HepG2 (cell line): ENCODE measurements around the gene CAMTA1. TPM values are rescaled to one million over a fixed set of nuclear protein-coding genes. Genes with fewer than 3 reads are reported as not detected.

Source experiments
- ATAC-seq: fragments of 200-7000 bp; cut with Tn5 transposase; 3 replicates; pipeline ENCODE4 v1.9.1; 2020; ENCODE audit warnings: mild to moderate bottlenecking, moderate library complexity
- BruUV-seq: library from RNA; stranded (reverse); fragments of 400-500 nt; replicated peaks from 2 replicates; lab custom pipeline; 2021; lab: Mats Ljungman, UMichigan
- CTCF ChIA-PET: fragments of 300-600 bp; formaldehyde crosslinking; extraction: SDS; loops from one replicate; lab custom pipeline; 2021; ENCODE audit warnings: low total read pairs, inconsistent platforms, low intra/inter-chr PET ratio; lab: Yijun Ruan, JAX
- POLR2A ChIA-PET: fragments of 350-600 bp; sonication (Branson Sonifier 250); formaldehyde crosslinking; loops from one replicate; lab custom pipeline; 2020; ENCODE audit warnings: antibody characterized with exemption, inconsistent platforms; lab: Yijun Ruan, JAX
- DNase-seq: peaks from one replicate; pipeline ENCODE4 v3.0.0-alpha.2; 2015; ENCODE audit warnings: low spot score
- FAIRE-seq: peaks from 3 replicates; lab custom pipeline; 2011; peaks lifted over from hg19 to GRCh38; lab: Jason Lieb, UNC
- H2AFZ ChIP-seq: one replicate; pipeline ENCODE4 v1.6.1; 2011; ENCODE audit warnings: low read length, inconsistent platforms
- H3K27ac ChIP-seq: fragments of 300-600 bp; 3 replicates; pipeline ENCODE4 v1.8.0; 2011; ENCODE audit warnings: mixed run types, mild to moderate bottlenecking, mixed read lengths, low read length, inconsistent platforms; ENCODE audit not compliant: insufficient read depth; ENCODE audit errors: extremely low read length
- H3K27me3 ChIP-seq, 2 experiments: fragments of 200-600 bp in 1 of 2; 2 replicates in 1 of 2; 3 replicates in 1 of 2; pipeline versions ENCODE4 v1.6.0 to v1.8.0; 2011; ENCODE audit warnings: low read length in 2 of 2, mild to moderate bottlenecking in 2 of 2, moderate library complexity in 2 of 2, inconsistent platforms in 1 of 2; ENCODE audit not compliant: insufficient read depth in 2 of 2, control insufficient read depth in 1 of 2
- H3K36me3 ChIP-seq, 2 experiments: fragments of 200-600 bp in 1 of 2; replicated peaks in 1 of 2; 2 replicates in 1 of 2; 3 replicates in 1 of 2; pipeline versions ENCODE4 v1.5.1 to v1.8.0; 2011; ENCODE audit warnings: low read length in 2 of 2, inconsistent platforms in 1 of 2; ENCODE audit not compliant: insufficient read depth in 2 of 2, control insufficient read depth in 1 of 2
- H3K4me1 ChIP-seq: 2 replicates; pipeline ENCODE4 v1.5.1; 2012; ENCODE audit warnings: low read length, inconsistent platforms; ENCODE audit not compliant: insufficient read depth
- H3K4me2 ChIP-seq: 2 replicates; pipeline ENCODE4 v1.6.0; 2011; ENCODE audit warnings: low read depth, low read length, inconsistent platforms
- H3K4me3 ChIP-seq, 3 experiments: fragments of 200-600 bp in 1 of 3; sonication (generic), shearing (Covaris generic) in 1 of 3; replicated peaks in 1 of 3; 2 replicates each; pipeline ENCODE4 v1.5.1; 2011 to 2016; ENCODE audit warnings: low read length in 3 of 3, inconsistent platforms in 2 of 3, low read depth in 2 of 3, mild to moderate bottlenecking in 2 of 3, control low read depth in 1 of 3, mixed read lengths in 1 of 3; ENCODE audit not compliant: insufficient read depth in 1 of 3
- H3K79me2 ChIP-seq: one replicate; pipeline ENCODE4 v1.6.1; 2011; ENCODE audit warnings: low read length, inconsistent platforms; ENCODE audit not compliant: insufficient read depth
- H3K9ac ChIP-seq: 2 replicates; pipeline ENCODE4 v1.6.0; 2011; ENCODE audit warnings: mild to moderate bottlenecking, low read depth, low read length, inconsistent platforms; ENCODE audit not compliant: insufficient read depth
- H3K9me3 ChIP-seq: 2 replicates; pipeline ENCODE4 v1.5.1; 2012; ENCODE audit warnings: mild to moderate bottlenecking, low read length
- H4K20me1 ChIP-seq: 2 replicates; pipeline ENCODE4 v1.6.0; 2011; ENCODE audit warnings: inconsistent platforms, mild to moderate bottlenecking, low read length, moderate library complexity; ENCODE audit not compliant: insufficient read depth
- EHMT2 ChIP-seq: fragments of 200-600 bp; sonication (generic); IDR thresholded peaks from 2 replicates; pipeline ENCODE4 v1.7.0; 2017; ENCODE audit warnings: antibody characterized with exemption, low read depth, low read length, borderline replicate concordance
- ETV6 ChIP-seq: sonication (generic); formaldehyde crosslinking; conservative IDR thresholded peaks from 2 replicates; pipeline ENCODE4 v1.4.0; 2020; ENCODE audit warnings: missing genetic modification reagents
- MAZ ChIP-seq, 2 experiments: sonication (generic) in 1 of 2; formaldehyde crosslinking in 1 of 2; IDR thresholded peaks; 2 replicates each; pipeline versions ENCODE4 v1.5.0 to v1.6.1; 2012 to 2020; ENCODE audit warnings: low read depth in 2 of 2, mild to moderate bottlenecking in 2 of 2, borderline replicate concordance in 1 of 2, improper control_type of control experiment in 1 of 2, low read length in 1 of 2, missing genetic modification reagents in 1 of 2, moderate library complexity in 1 of 2
- NRL ChIP-seq: sonication (generic); formaldehyde crosslinking; IDR thresholded peaks from 2 replicates; pipeline ENCODE4 v1.5.0; 2020; ENCODE audit warnings: missing genetic modification reagents, mild to moderate bottlenecking, moderate library complexity, borderline replicate concordance
- PHF8 ChIP-seq: sonication (generic); formaldehyde crosslinking; IDR thresholded peaks from 2 replicates; pipeline ENCODE4 v1.5.0; 2020; ENCODE audit warnings: missing genetic modification reagents
- ZFX ChIP-seq: sonication (generic); formaldehyde crosslinking; IDR thresholded peaks from 2 replicates; pipeline ENCODE4 v1.4.0; 2020; ENCODE audit warnings: mild to moderate bottlenecking, low read depth, missing genetic modification reagents, moderate library complexity
- ZNF224 ChIP-seq: sonication (generic); formaldehyde crosslinking; IDR thresholded peaks from 2 replicates; pipeline ENCODE4 v1.5.0; 2020; ENCODE audit warnings: mild to moderate bottlenecking, missing genetic modification reagents
- ZNF263 ChIP-seq: sonication (generic); formaldehyde crosslinking; IDR thresholded peaks from 2 replicates; pipeline ENCODE4 v1.4.0; 2020; ENCODE audit warnings: missing genetic modification reagents
- ZNF296 ChIP-seq: sonication (generic); formaldehyde crosslinking; conservative IDR thresholded peaks from 2 replicates; pipeline ENCODE4 v1.5.0; 2020; ENCODE audit warnings: mild to moderate bottlenecking, missing genetic modification reagents
- ZNF317 ChIP-seq: sonication (generic); formaldehyde crosslinking; IDR thresholded peaks from 2 replicates; pipeline ENCODE4 v1.5.0; 2020; ENCODE audit warnings: mild to moderate bottlenecking, missing genetic modification reagents
- ZNF333 ChIP-seq: sonication (generic); formaldehyde crosslinking; IDR thresholded peaks from 2 replicates; pipeline ENCODE4 v1.4.0; 2020; ENCODE audit warnings: mild to moderate bottlenecking, missing genetic modification reagents, borderline replicate concordance
- ZNF337 ChIP-seq: sonication (generic); formaldehyde crosslinking; IDR thresholded peaks from 2 replicates; pipeline ENCODE4 v1.5.1; 2020; ENCODE audit warnings: missing genetic modification reagents, low read depth, mild to moderate bottlenecking, borderline replicate concordance
- ZNF430 ChIP-seq: sonication (generic); formaldehyde crosslinking; IDR thresholded peaks from 2 replicates; pipeline ENCODE4 v1.9.0; 2021; ENCODE audit warnings: mild to moderate bottlenecking, missing genetic modification reagents
- WGBS: methylation state at CpG from one replicate; pipeline ENCODE4 v1.1.6; 2017; ENCODE audit warnings: low lambda C conversion rate; 5-methylcytosine and 5-hydroxymethylcytosine counted together
- in situ Hi-C: cut with HindIII; loops from 2 replicates; pipeline ENCODE4 v1.10.0; 2017; ENCODE audit warnings: low pct_unique_long_range_greater_than_20kb; ENCODE audit not compliant: extremely low pct_ligation_motif_present
- intact Hi-C: fragments of 100-400 bp; cut with micrococcal nuclease; formaldehyde crosslinking; loops from one replicate; pipeline ENCODE4 v1.10.0; 2022; ENCODE audit not compliant: unreplicated experiment
- polyA plus RNA-seq, 8 experiments: library from polyadenylated mRNA; depleted of rRNA in 3 of 8; stranded (reverse) in 7 of 8; unstranded in 1 of 8; fragments of >200 nt; fragmentation: Illumina TruSeq in 4 of 8; extraction: Trizol in 4 of 8; gene quantifications; 2 replicates each; pipeline versions ENCODE4 v1.2.1 to v1.2.3, GENCODE V29; 2011 to 2016; ENCODE audit warnings: low read depth in 4 of 8, missing spikeins in 1 of 8, mixed read lengths in 1 of 8; ENCODE audit not compliant: insufficient read depth in 1 of 8
- total RNA-seq, 5 experiments: library from RNA; depleted of rRNA; stranded (reverse); fragments of >200 nt; fragmentation: Illumina TruSeq; extraction: Trizol; gene quantifications; 2 replicates each; pipeline ENCODE4 v1.2.3, GENCODE V29; 2016; ENCODE audit warnings: low read depth in 1 of 5
- TF ChIP-seq, protein P1 (sequence below): sonication (generic); formaldehyde crosslinking; IDR thresholded peaks from 2 replicates; pipeline ENCODE4 v1.5.0; 2020; ENCODE audit warnings: mild to moderate bottlenecking, missing genetic modification reagents
- TF ChIP-seq, protein P2 (sequence below): sonication (generic); formaldehyde crosslinking; IDR thresholded peaks from 2 replicates; pipeline ENCODE4 v1.4.0; 2020; ENCODE audit warnings: mild to moderate bottlenecking, missing genetic modification reagents, borderline replicate concordance
- TF ChIP-seq, protein P3 (sequence below): sonication (generic); formaldehyde crosslinking; IDR thresholded peaks from 2 replicates; pipeline ENCODE4 v1.8.0; 2022; ENCODE audit warnings: low read depth, missing genetic modification reagents
- TF ChIP-seq, protein P4 (sequence below): IDR thresholded peaks from 2 replicates; pipeline ENCODE4 v1.6.1; 2018; ENCODE audit warnings: missing genetic modification reagents
- TF ChIP-seq, protein P5 (sequence below): sonication (generic); formaldehyde crosslinking; IDR thresholded peaks from 2 replicates; pipeline ENCODE4 v1.5.0; 2020; ENCODE audit warnings: missing genetic modification reagents, mild to moderate bottlenecking, borderline replicate concordance

The CAMTA1 gene
- total and polyA plus RNA-seq, 2 of the 13 experiments (the other 11 are each of a cell fraction or from before 2014, with no cell fraction given), result 25.0 to 36.4 TPM

DNA sequence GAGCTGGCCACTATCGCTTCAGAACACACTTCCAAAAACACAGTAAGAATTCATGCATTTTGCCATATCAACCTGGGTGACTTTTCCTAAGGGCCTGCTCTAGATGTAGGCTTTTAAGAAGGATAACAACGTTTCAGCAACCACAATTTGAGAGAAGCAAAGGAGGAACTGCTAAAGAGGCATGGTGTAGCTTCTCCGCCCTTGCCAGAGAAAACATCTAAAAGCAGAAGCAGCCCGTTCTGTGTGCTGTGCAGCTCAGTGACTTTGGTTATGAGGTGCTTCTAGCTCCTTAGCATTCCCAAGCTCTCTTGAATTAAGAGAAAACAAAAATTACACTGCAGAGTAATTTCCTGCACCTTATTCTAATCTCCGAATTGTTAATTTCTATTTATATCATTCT is 1001.5 kb downstream of the CAMTA1 start:
- H3K27me3 ChIP-seq, result no peaks in the 10 kb centered on the region
- intact Hi-C loops (no loop called here), in situ Hi-C loops (no loop called here)
- CTCF ChIA-PET, result no interaction called here
- POLR2A ChIA-PET, result no interaction called here
- DNase-seq (no peak), ATAC-seq (no peak), FAIRE-seq (no peak)
- peaks cover 21% of the 10 kb centered on the region for H3K9me3 ChIP-seq
- peaks cover 17% of the 10 kb centered on the region for H3K4me1 ChIP-seq
- no peak overlapping the region for H3K27ac ChIP-seq
- H2AFZ ChIP-seq, result no peak overlapping the region
- no peaks in the 10 kb centered on the region for H3K79me2 ChIP-seq
- no peak overlapping the region for H3K9ac ChIP-seq
- no TSS peak for BruUV-seq
- H3K4me2 ChIP-seq, result no peak overlapping the region
- 81% methylated on average over 5 of the region's 5 CpGs for WGBS
- no peak overlapping the region for H3K4me3 ChIP-seq
- H3K36me3 ChIP-seq, result peaks cover 2 to 13% of the 10 kb centered on the region in 2 experiments; a peak in 2 of 5 replicates
- H4K20me1 ChIP-seq, result no peaks in the 10 kb centered on the region
- TF ChIP-seq ZFX (CRISPR knock-in tag), result no peak
- no peak for TF ChIP-seq ZNF337 (CRISPR knock-in tag)
- TF ChIP-seq, protein P1, sequence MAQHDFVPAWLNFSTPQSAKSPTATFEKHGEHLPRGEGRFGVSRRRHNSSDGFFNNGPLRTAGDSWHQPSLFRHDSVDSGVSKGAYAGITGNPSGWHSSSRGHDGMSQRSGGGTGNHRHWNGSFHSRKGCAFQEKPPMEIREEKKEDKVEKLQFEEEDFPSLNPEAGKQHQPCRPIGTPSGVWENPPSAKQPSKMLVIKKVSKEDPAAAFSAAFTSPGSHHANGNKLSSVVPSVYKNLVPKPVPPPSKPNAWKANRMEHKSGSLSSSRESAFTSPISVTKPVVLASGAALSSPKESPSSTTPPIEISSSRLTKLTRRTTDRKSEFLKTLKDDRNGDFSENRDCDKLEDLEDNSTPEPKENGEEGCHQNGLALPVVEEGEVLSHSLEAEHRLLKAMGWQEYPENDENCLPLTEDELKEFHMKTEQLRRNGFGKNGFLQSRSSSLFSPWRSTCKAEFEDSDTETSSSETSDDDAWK (CRISPR knock-in tag), result no peak
- no peak for TF ChIP-seq NRL (CRISPR knock-in tag)
- TF ChIP-seq ZNF317 (CRISPR knock-in tag), result no peak
- TF ChIP-seq EHMT2, result no peak
- TF ChIP-seq, protein P2, sequence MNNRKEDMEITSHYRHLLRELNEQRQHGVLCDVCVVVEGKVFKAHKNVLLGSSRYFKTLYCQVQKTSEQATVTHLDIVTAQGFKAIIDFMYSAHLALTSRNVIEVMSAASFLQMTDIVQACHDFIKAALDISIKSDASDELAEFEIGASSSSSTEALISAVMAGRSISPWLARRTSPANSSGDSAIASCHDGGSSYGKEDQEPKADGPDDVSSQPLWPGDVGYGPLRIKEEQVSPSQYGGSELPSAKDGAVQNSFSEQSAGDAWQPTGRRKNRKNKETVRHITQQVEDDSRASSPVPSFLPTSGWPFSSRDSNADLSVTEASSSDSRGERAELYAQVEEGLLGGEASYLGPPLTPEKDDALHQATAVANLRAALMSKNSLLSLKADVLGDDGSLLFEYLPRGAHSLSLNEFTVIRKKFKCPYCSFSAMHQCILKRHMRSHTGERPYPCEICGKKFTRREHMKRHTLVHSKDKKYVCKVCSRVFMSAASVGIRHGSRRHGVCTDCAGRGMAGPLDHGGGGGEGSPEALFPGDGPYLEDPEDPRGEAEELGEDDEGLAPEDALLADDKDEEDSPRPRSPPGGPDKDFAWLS (CRISPR knock-in tag), result no peak
- no peak for TF ChIP-seq ZNF333
- no peak for TF ChIP-seq MAZ (IDR thresholded peaks at IDR 0.05; ENCODE audit: borderline replicate concordance, low read depth, low read length)
- no peak for TF ChIP-seq MAZ (CRISPR knock-in tag; IDR thresholded peaks at IDR 0.05; ENCODE audit: low read depth)
- TF ChIP-seq, protein P3, sequence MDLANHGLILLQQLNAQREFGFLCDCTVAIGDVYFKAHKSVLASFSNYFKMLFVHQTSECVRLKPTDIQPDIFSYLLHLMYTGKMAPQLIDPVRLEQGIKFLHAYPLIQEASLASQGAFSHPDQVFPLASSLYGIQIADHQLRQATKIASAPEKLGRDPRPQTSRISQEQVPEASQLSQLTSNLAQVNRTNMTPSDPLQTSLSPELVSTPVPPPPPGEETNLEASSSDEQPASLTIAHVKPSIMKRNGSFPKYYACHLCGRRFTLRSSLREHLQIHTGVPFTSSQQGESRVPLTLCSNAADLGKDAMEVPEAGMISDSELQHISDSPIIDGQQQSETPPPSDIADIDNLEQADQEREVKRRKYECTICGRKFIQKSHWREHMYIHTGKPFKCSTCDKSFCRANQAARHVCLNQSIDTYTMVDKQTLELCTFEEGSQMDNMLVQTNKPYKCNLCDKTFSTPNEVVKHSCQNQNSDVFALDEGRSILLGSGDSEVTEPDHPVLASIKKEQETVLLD (CRISPR knock-in tag), result no peak
- TF ChIP-seq ZNF430 (CRISPR knock-in tag), result no peak
- no peak for TF ChIP-seq ZNF224 (CRISPR knock-in tag)
- TF ChIP-seq ETV6 (CRISPR knock-in tag), result no peak
- TF ChIP-seq, protein P4, sequence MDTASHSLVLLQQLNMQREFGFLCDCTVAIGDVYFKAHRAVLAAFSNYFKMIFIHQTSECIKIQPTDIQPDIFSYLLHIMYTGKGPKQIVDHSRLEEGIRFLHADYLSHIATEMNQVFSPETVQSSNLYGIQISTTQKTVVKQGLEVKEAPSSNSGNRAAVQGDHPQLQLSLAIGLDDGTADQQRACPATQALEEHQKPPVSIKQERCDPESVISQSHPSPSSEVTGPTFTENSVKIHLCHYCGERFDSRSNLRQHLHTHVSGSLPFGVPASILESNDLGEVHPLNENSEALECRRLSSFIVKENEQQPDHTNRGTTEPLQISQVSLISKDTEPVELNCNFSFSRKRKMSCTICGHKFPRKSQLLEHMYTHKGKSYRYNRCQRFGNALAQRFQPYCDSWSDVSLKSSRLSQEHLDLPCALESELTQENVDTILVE (CRISPR knock-in tag), result no peak
- no peak for TF ChIP-seq ZNF263 (CRISPR knock-in tag)
- no peak for TF ChIP-seq ZNF296
- no peak for TF ChIP-seq PHF8 (CRISPR knock-in tag)
- TF ChIP-seq, protein P5, sequence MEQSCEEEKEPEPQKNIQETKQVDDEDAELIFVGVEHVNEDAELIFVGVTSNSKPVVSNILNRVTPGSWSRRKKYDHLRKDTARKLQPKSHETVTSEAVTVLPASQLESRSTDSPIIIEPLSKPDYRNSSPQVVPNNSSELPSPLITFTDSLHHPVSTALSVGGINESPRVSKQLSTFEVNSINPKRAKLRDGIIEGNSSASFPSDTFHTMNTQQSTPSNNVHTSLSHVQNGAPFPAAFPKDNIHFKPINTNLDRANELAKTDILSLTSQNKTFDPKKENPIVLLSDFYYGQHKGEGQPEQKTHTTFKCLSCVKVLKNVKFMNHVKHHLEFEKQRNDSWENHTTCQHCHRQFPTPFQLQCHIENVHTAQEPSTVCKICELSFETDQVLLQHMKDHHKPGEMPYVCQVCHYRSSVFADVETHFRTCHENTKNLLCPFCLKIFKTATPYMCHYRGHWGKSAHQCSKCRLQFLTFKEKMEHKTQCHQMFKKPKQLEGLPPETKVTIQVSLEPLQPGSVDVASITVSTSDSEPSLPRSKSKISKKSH (CRISPR knock-in tag), result no peak
